ENCODE data around the gene KRT77. TPM values are rescaled to one million over a fixed set of nuclear protein-coding genes. Genes with fewer than 3 reads are reported as not detected.

The KRT77 gene
- total and polyA plus RNA-seq, 2 donors (not counting 1 experiment from before 2014, with no cell fraction given): not detected

- H3K36me3 ChIP-seq (ENCODE audit: control insufficient read depth, insufficient read depth, low read length): no peaks in the 10 kb centered on the region
- H3K4me2 ChIP-seq (ENCODE audit: extremely low read depth, insufficient read depth, low read length): no peak overlapping the region
- H2AFZ ChIP-seq (ENCODE audit: low read length): no peak overlapping the region
- H3K4me3 ChIP-seq (replicated peaks in 1 of 4; ENCODE audit: control extremely low read depth in 1 of 4, insufficient read depth in 1 of 4, low read depth in 3 of 4, low read length in 4 of 4): no peak overlapping the region
- H3K79me2 ChIP-seq (ENCODE audit: control insufficient read depth, insufficient read depth, low read length): no peaks in the 10 kb centered on the region
- no peak overlapping the region for H3K27ac ChIP-seq (ENCODE audit: insufficient read depth, low read length)
- no peaks in the 10 kb centered on the region for H3K9me3 ChIP-seq (ENCODE audit: control insufficient read depth, insufficient read depth, low read depth, low read length)
- no peak for DNase-seq (ENCODE audit: low read depth in 2 of 2)
- H4K20me1 ChIP-seq (ENCODE audit: control insufficient read depth, extremely low read depth, insufficient read depth, low read length): no peaks in the 10 kb centered on the region
- TF ChIP-seq, protein P1, sequence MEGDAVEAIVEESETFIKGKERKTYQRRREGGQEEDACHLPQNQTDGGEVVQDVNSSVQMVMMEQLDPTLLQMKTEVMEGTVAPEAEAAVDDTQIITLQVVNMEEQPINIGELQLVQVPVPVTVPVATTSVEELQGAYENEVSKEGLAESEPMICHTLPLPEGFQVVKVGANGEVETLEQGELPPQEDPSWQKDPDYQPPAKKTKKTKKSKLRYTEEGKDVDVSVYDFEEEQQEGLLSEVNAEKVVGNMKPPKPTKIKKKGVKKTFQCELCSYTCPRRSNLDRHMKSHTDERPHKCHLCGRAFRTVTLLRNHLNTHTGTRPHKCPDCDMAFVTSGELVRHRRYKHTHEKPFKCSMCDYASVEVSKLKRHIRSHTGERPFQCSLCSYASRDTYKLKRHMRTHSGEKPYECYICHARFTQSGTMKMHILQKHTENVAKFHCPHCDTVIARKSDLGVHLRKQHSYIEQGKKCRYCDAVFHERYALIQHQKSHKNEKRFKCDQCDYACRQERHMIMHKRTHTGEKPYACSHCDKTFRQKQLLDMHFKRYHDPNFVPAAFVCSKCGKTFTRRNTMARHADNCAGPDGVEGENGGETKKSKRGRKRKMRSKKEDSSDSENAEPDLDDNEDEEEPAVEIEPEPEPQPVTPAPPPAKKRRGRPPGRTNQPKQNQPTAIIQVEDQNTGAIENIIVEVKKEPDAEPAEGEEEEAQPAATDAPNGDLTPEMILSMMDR (conservative IDR thresholded peaks at IDR 0.05 in 1 of 2, IDR thresholded peaks at IDR 0.05 in 1 of 2; ENCODE audit: low read depth in 1 of 2, low read length in 2 of 2): no peak
- no peak for TF ChIP-seq EZH2 (IDR thresholded peaks at IDR 0.05; ENCODE audit: low read length, missing control alignments)
- no peaks in the 10 kb centered on the region for H3K4me1 ChIP-seq (ENCODE audit: control insufficient read depth, extremely low read depth, insufficient read depth, low read length)
- no peak overlapping the region for H3K9ac ChIP-seq (ENCODE audit: insufficient read depth, low read length)
- H3K27me3 ChIP-seq (ENCODE audit: control insufficient read depth, insufficient read depth, low read length): no peaks in the 10 kb centered on the region
Measured at GRCh38 chr12:52727037-52727436, 23.7 kb upstream of the KRT77 start.

- H3K27me3 ChIP-seq (ENCODE audit: control insufficient read depth, insufficient read depth, low read length): no peaks in the 10 kb centered on the region
Measured at GRCh38 chr12:52726451-52726850, 23.1 kb upstream of the KRT77 start.

GRCh38 chr12:52724384-52724783 lies 21.1 kb upstream of the KRT77 start:
- no peaks in the 10 kb centered on the region for H3K36me3 ChIP-seq (ENCODE audit: control insufficient read depth, insufficient read depth, low read length)
- TF ChIP-seq, protein P1 (conservative IDR thresholded peaks at IDR 0.05 in 1 of 2, IDR thresholded peaks at IDR 0.05 in 1 of 2; ENCODE audit: low read depth in 1 of 2, low read length in 2 of 2): no peak
- TF ChIP-seq EZH2 (IDR thresholded peaks at IDR 0.05; ENCODE audit: low read length, missing control alignments): no peak
- H3K4me2 ChIP-seq (ENCODE audit: extremely low read depth, insufficient read depth, low read length): no peak overlapping the region
- H3K4me1 ChIP-seq (ENCODE audit: control insufficient read depth, extremely low read depth, insufficient read depth, low read length): no peaks in the 10 kb centered on the region
- no peak for DNase-seq (ENCODE audit: low read depth in 2 of 2)
- no peaks in the 10 kb centered on the region for H3K79me2 ChIP-seq (ENCODE audit: control insufficient read depth, insufficient read depth, low read length)
- H3K27ac ChIP-seq (ENCODE audit: insufficient read depth, low read length): no peak overlapping the region
- H3K4me3 ChIP-seq (replicated peaks in 1 of 4; ENCODE audit: control extremely low read depth in 1 of 4, insufficient read depth in 1 of 4, low read depth in 3 of 4, low read length in 4 of 4): no peak overlapping the region
- no peak overlapping the region for H2AFZ ChIP-seq (ENCODE audit: low read length)
- H3K9ac ChIP-seq (ENCODE audit: insufficient read depth, low read length): no peak overlapping the region
- H4K20me1 ChIP-seq (ENCODE audit: control insufficient read depth, extremely low read depth, insufficient read depth, low read length): no peaks in the 10 kb centered on the region
- no peaks in the 10 kb centered on the region for H3K27me3 ChIP-seq (ENCODE audit: control insufficient read depth, insufficient read depth, low read length)
- no peaks in the 10 kb centered on the region for H3K9me3 ChIP-seq (ENCODE audit: control insufficient read depth, insufficient read depth, low read depth, low read length)

More at GRCh38 chr12:52726451-52726850, 23.1 kb upstream of the KRT77 start:
- Histone ChIP-seq H3K4me2 (ENCODE audit: extremely low read depth, insufficient read depth, low read length) (no peak overlapping the region), H3K27ac (ENCODE audit: insufficient read depth, low read length) (no peak overlapping the region), H4K20me1 (ENCODE audit: control insufficient read depth, extremely low read depth, insufficient read depth, low read length) (no peaks in the 10 kb centered on the region), H3K9ac (ENCODE audit: insufficient read depth, low read length) (no peak overlapping the region), H3K4me1 (ENCODE audit: control insufficient read depth, extremely low read depth, insufficient read depth, low read length) (no peaks in the 10 kb centered on the region), H2AFZ (ENCODE audit: low read length) (no peak overlapping the region), H3K36me3 (ENCODE audit: control insufficient read depth, insufficient read depth, low read length) (no peaks in the 10 kb centered on the region), H3K79me2 (ENCODE audit: control insufficient read depth, insufficient read depth, low read length) (no peaks in the 10 kb centered on the region), H3K9me3 (ENCODE audit: control insufficient read depth, insufficient read depth, low read depth, low read length) (no peaks in the 10 kb centered on the region), H3K4me3 (replicated peaks in 1 of 4; ENCODE audit: control extremely low read depth in 1 of 4, insufficient read depth in 1 of 4, low read depth in 3 of 4, low read length in 4 of 4) (no peak overlapping the region)
- DNase-seq (ENCODE audit: low read depth in 2 of 2): no peak
- TF ChIP-seq, protein P1 (conservative IDR thresholded peaks at IDR 0.05 in 1 of 2, IDR thresholded peaks at IDR 0.05 in 1 of 2; ENCODE audit: low read depth in 1 of 2, low read length in 2 of 2): no peak
- TF ChIP-seq EZH2 (IDR thresholded peaks at IDR 0.05; ENCODE audit: low read length, missing control alignments): no peak
